ENCODE measurements around the gene FLYWCH1.

Gene FLYWCH1

DNA sequence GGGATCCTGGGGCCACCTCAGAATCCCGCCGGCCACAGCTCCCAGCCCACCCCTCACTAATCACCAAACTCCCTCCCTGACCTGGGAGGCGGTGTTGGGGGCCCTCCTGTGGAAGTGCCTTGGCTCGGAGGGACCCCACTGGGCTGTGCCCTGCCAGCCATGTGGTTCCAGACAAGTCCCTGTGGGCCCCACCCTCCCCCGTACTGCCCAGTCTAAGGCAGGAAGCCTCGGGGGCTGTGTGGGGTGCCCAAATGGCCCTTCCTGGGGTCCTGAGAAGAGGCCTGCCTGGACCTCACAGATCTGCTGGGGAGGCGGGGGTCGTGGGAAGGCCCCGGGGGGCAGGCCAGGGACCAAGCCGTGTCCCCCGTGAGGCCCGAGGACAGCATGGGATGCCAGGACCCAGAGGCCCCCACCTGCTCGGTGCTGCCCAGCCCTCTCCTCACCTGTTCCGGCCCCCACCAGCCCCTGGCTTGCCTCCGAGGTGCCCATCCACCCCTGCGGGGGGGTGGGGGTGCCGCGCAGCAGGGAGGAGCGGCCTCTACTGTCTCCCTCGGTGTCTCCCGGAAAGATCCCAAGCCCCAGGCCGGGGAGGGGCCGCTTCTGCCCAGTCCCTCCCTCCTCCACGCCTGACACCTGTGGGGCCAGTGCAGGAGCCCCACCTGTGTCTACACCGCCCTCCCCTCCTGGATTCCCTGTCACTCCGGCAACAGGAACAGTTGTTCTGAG is 43.1 kb downstream of the FLYWCH1 start:
- DNase-seq: no peak

DNA sequence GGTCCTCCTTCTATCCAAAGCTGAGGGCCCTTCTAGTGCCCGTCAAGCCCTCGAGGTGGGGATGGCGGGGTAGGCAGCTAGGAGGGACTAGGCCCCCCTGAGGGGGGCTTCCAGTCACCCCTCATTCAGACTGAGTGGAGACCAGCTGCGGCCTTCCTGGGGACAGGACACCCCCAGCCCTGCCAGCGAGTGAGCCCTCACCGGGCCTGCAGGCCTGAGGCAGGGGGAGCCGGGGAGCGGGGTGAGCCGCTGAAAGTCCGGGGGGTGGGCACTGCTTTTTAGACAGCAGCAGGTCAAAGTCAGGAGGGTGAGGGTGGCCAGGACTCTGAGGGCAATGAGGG is 43.7 kb downstream of the FLYWCH1 start:
- DNase-seq: no peak

DNA sequence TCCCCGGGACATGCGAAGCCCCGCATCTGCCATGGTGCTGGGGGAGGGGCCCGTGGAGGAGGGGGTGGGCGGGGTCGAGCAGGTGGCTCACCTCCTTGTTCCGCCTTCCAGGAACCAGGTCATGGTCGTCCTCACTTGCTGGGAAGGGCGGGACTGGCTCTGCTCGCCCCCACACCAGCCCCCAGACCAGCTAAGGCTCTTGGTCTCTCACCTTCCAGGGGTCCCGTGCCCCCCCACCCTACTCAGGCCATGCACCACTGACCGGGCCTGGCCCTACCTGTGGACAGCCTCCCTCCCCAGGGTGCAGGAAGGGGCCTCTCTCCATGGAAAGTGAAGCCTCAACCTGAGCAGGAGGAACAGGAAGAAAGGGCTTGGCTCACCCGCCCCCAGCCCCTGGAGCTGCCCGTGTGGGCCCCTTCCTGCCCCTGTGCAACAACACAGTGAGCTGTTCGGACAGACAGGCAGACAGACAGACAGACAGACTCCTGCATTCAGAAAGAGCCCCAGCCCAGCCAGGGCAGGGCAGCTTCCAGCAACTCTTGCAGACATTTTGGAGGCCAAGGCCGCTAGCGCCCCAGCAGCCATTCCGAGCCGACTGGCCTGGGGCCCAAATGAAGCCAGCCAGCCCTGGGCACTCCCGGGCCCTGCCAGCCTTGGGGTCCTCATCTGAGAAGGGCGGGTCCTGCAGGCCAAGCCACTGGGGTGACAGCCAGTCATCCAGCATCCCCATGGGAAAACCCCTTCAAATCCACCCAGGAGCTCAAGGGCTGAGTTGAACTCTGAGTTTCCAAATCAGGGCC is 44.2 kb downstream of the FLYWCH1 start:
- DNase-seq: no peak

DNA sequence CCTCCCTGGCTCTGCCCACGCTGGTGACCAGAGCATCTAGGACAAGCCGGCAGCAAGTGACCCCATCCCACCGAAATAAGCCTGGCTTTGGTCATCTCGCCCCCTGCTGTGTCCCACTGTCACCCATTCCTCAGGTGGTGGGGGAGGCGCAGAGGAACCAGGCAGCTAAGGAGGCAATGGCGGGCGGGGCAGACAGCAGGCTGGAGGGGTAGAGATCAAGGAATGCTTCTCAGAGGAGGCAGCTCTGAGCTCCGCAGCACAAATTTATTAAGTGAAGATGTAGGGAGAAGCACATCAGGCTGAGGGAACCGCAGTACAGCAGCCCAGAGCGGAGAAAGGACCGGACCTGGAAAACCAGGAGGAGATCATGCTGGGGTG is 44.8 kb downstream of the FLYWCH1 start:
- no peak for DNase-seq

DNA sequence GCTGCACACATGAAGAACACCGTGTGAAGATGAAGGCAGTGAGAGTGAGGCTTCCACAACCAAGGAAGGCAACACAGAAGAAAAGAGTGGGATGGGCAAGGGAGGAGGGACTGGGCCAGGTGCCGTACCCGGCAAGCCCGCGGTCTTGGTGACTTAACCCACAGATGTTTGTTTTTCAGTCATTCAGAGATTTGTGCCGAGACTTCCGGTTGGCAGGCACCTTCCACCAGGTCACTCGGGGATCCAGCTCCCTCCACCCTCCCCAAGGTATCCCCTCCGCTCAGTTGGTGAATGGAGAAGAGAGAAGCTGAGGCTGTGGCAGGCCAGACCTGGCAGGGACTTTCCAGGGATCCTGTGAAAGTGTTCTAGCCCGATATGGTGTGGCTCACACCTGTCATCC is 47.5 kb downstream of the FLYWCH1 start:
- no peak for DNase-seq

DNA sequence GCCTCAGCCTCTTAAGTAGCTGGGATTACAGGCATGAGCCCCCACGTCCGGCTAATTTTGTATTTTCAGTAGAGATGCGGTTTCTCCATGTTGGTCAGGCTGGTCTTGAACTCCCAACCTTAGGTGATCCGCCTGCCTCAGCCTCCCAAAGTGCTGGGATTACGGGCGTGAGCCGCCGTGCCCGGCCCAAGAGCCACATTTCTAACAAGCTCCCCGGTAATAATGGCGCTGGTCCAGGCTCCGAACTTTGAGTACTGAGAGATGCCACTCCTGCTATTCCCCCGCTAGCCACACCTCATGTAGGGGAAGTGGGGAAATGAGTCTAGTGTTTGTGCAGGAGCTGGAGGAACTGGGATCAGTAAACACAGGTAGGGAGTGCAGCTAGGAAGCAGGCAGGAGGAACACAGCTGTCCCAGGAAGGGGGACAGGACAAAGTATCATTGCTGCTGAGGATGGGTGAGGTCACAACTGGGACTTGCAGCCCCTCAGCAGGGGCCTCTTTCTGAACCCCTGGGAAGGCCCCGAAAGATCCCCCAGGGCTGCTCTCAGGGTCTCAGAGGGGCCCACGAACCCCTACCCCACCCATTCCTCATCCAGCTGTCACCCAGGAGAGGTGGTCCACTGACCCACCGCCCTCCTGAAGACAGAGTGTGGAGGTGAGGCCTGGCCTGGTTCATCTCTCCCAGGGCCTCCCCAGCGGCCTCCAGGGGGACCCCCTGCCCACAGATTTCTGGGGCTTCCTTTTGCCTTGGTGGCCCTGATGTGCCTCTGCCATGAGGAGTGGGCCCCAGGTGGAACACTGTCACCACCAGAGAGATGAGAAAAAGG is 48.7 kb downstream of the FLYWCH1 start:
- DNase-seq: no peak

DNA sequence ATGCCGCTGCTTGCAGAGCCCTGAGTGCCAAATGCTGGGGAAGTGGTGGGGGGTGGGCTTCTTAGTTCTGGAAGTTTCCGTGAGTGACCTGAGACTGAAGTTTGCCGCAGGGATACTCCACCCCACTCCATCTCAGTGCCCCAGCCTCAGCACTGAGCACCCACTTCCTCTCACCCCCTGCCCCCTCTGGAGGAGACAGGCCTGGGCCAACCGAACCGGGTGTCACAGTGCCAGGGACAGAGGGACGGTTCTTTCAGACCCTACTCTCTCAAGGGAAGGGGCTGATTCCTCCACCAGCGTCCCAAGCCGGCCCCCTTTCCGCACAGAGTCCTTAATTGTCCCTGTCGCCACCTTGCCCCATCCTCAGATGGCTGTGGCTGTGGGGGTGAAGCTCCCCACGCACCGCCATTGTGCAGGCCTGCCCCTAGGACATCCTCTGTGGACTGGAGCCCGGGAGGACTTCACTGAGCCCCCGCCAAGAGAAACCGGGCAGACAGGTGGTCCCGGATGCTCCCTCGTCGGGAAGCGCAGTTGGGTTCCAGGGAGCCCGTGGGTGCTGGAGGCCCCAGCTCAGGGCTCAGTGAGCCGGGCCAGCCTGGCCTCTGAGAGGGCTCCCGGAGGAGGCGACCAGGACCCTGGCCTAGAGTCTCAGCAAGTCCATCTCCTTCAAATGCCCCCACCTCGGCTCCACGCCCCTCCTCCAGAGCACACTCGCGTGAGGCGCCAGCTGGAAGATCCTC is 50.8 kb downstream of the FLYWCH1 start:
- no peak for DNase-seq

DNA sequence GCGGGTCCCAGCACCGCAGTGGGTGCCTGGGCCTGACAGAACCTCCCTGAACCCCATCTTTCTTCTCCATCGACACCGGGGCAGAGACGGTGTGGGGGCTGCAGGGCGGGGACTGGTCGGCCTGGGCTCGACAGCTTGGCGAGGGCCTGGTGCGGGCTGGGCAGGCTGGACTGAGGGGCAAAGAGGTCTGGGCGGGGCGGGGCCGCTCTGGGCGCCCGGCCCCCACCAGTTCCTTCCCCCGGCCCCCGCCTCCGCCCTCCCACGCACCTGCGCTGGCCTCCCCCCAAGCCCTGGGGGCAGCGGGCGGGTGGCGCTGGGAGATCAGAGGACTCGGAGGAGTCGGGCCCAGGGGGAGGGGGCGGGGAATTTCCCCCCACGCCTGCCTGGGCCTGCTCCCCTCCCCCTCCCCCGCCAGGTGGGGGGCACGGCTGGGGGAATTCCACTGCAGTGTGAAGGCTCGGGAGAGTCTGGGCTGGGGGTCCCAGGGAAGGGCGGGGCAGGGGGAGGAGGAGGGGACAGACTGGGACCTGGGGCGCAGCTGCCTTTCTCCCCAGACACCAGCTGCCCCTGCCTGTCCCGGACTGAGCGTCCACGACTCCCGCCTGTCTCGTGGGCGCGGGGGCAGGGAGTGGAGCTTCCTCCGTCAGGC is 51.5 kb downstream of the FLYWCH1 start:
- DNase-seq: no peak

DNA sequence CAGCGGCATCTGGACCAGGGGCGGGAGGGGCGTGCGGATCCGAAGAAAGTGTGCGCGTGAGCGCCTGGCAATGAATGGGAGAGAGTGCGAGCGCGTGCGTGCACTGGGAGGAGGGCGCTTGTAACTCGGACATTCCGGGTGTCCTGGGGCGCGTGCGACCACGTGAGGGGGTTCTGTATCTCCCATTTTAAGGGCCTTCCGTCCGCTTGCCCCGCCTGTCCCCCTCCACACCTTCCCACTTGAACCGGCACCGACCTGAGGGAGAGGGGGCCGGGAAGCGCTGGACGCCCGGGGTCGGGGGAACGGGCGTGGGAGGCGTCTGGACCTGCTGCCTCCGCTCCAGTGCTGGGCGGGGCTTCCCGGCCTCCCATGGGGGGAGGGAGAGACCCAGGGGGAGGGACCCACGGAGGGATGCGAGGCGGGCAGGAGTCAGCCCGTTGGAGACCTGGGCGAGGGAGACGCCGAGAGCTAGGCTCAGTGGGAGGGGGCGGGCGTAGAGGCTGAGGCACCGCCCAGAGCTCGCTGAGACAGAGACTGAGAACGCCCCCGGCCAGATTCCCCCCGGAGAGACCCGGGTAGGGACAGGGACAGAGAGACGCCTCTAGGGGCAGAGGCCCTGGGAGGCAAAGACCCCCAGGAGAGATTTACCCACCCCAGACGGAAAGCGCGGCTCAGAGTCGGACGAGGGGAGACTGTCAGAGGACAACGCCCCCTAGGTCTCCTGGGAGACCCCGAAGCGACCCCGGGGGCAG is 52.2 kb downstream of the FLYWCH1 start, which contains the start of gene KREMEN2:
TSS of gene KREMEN2 (plus strand) at position 553 of the 752 bp plus-strand sequence. CDS start 246 bp downstream, outside the sequence.
- peak; percentile 44 for DNase-seq

DNA sequence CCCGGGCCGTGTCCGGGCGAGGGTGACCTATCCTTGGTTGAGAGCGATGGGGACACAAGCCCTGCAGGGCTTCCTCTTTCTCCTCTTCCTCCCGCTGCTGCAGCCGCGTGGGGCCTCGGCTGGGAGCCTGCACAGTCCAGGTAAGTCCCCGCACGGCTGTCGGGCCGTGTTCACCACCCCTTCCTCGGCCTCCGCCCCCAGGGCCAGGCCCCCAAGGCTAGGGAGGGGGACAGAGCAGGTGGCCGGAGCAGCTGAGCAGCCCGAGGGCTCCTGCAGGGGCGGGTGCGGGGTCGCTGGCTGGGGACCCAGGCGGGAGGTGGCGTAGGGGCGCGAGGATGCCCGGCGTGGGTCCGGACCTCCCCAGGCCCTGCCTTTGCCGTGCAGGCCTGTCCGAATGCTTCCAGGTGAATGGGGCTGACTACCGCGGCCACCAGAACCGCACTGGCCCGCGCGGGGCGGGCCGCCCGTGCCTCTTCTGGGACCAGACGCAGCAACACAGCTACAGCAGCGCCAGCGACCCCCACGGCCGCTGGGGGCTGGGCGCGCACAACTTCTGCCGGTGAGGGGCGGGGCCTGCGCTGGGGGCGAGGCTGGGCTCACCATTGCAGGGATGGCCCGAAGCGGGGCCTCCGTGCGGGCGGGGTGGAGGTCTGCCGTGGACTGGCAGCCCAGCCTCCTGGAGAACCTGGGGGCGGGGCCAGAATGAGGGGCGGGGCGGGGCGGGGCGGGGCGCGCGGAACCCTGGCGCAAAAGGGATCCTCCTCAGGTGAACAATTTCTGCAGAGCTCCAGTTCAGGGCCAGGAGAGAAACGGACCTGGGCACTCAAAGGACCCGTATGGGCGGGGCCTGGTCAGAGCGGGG is 53.0 kb downstream of the FLYWCH1 start:
- DNase-seq: peak; percentile 51

DNA sequence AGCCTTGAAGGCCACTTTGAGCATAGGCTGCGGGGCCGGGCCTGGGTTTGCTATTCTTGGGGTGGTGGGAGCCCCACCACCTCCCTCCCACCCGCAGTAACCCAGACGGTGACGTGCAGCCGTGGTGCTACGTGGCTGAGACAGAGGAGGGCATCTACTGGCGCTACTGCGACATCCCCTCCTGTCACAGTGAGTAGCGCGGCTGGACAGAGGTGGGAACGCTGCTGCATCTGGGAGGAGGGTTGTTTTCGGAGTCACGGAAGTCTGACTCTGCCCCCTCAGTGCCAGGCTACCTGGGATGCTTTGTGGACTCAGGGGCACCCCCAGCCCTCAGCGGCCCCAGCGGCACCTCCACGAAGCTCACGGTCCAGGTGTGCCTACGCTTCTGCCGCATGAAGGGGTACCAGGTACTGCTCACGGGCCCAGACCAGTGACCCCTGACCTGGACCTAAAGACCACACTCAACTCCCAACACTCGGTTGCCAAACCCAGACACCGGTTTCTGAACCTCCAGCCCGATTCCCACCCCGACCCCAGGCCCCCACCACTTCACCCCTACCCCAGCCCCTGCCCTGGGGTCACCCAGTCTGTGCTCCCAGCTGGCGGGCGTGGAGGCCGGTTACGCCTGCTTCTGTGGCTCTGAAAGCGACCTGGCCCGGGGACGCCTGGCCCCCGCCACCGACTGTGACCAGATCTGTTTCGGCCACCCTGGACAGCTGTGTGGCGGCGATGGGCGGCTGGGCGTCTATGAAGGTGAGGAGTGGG is 54.5 kb downstream of the FLYWCH1 start:
- no peak for DNase-seq

DNA sequence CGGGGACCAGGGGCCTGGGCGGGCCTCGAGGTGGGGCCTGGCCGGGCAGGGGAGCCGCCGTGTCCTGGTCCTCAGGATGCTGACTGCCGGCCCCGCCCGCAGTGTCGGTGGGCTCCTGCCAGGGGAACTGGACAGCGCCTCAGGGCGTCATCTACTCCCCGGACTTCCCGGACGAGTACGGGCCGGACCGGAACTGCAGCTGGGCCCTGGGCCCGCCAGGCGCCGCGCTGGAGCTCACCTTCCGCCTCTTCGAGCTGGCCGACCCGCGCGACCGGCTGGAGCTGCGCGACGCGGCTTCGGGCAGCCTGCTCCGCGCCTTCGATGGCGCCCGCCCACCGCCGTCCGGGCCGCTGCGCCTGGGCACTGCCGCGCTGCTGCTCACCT is 55.1 kb downstream of the FLYWCH1 start:
- no peak for DNase-seq

DNA sequence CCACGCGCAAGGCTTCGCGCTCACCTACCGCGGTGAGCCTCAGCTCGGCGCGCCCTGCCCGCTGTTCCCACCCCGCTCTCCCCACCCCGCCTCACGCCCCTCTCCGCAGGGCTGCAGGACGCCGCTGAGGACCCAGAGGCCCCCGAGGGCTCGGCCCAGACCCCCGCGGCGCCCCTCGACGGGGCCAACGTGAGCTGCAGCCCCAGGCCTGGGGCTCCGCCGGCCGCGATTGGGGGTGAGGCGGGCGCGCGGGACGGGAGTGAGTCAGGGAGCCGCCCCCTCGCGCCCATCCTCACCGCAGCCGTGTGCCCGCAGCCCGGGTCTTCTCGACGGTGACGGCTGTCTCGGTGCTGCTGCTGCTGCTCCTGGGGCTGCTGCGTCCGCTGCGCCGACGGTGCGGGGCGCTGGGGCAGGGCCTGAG is 55.5 kb downstream of the FLYWCH1 start:
- DNase-seq: no peak

DNA sequence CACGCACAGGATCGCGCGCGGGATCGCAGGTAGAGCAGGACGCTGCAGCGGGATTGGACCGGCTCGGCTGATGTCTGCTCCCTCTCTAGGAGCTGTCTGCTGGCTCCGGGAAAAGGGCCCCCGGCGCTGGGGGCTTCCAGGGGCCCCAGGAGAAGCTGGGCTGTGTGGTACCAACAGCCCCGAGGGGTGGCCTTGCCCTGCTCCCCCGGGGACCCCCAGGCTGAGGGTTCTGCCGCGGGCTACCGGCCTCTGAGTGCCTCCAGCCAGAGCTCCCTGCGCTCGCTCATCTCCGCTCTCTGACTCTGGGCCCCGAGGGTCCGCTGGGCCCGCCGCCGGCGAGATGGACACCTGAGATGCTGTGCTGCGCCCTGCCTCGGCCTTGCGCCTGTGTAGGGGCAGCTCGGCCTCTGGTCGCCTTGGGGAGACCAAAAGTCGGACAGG is 56.0 kb downstream of the FLYWCH1 start:
- no peak for DNase-seq

DNA sequence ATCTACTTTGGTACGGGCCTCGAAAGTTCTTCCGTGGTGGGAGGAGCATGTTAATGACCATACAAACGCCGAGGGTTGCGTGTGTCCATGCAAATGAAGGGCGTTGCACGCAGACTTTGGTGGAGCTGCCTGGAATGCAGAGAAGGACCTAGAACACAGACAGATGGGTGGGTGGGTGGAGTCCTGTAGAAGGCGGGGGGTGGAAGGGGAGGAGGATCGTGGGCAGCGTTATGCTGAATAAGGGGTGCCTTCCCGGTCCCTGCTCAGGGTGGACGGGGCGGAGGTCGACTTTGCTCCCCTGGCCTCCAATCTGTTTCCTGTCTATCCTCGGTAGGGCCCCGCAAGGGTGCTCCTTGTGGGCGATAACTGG is 56.6 kb downstream of the FLYWCH1 start:
- no peak for DNase-seq

DNA sequence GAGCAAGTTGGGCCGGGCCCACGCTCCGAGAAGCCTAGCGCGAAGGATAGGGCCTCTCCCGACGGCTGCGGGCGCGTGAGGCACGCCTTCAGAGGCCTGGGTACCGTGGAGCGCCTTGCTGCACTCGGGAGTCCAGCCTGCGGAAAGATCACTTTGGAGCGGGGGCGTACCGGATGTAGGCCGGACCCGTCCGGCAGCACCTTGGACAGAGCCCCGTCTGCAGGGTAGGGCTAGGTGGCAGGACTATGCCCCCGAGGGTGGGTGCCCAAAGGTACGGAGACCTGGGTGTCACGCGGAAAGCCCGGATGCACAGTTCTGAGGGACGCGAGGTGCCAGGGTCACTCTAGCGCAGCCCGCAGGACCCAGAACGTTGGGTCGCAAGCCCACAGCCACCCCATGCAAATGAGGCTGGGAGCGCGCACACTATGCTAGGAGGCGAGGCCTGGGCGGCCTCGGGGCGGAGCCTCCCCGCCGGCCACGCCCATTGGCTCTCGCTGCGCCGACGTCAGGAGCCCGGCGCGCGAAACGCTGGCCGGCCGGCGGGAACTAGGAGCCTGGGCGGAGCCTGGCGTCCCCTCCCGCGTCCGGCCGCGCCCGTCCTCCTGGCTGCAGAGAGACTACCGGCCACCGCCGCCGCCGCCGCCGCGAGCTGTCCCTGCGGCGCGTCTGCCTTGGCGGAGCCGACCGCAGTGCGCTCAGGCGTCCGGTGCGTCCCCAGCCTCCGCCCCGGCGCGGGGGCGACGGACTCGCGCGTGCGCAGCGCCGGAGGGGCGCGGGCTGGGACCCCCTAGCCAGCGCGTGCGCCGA is 57.2 kb downstream of the FLYWCH1 start, which contains the start of gene PAQR4:
TSS of gene PAQR4 (plus strand) at position 611 of the 807 bp plus-strand sequence. CDS start 327 bp downstream, outside the sequence.
- peak; percentile 77 for DNase-seq

DNA sequence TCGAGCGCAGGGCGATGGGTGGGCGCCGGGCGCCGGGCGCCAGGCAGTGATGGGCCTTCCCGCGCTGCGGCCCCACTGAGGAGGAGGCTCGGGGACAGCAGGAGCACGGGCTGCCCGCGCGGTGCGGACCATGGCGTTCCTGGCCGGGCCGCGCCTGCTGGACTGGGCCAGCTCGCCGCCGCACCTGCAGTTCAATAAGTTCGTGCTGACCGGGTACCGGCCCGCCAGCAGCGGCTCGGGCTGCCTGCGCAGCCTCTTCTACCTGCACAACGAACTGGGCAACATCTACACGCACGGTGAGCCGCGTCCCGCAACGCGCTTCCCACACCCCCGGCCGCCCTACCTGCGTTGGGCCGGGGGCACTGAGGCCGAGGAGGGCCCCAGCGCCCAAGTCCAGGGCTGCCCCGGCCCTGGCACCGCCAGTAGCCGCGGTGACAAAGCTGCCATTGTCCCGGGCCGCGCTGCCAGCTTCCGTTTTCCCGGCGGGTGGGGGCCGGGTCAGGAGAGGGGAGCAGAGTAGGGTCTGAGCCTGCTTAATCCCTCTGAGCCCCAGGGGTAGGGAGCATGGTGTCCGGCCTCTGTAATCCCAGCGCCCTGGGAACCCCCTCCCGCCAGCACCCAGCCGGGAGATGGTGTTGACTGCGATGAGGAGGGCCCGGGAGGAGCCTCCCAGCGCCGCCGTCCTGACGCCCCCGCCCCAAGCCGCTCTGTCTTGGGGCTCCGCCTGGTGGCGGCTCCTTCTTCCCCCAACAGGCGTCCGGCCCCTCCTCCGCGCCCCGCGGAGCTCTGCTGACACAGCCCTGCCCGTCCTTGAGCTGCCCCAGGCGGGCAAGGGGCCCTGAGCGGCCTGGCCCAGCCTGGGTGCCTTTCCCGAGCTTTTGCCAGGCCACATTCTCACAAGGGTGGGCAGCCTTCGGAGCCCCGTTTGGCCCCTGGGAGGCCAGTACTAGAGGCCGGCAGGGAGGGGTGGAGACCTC is 58.1 kb downstream of the FLYWCH1 start:
- peak; percentile 79 for DNase-seq

All from stimulated activated CD4-positive, alpha-beta T cell treated with anti-CD3 and anti-CD28 coated beads, Interleukin-4, amount 100 ng/mL, for 24 hours (primary cell).